ENCODE data around the gene FNDC10. TPM values are rescaled to one million over a fixed set of nuclear protein-coding genes. Genes with fewer than 3 reads are reported as not detected.
"Not testable (repeated sequence)": the region's sequence is repeated elsewhere in the genome, so short reads cannot be mapped to it uniquely, and the experiment has no call there.

Gene FNDC10
- total RNA-seq, result 2.9 TPM

GRCh38 chr1:1599935-1600860 is at the start of gene FNDC10:
FNDC10 (minus strand) TSS chr1:1600135; CDS start chr1:1600015, 120 bp downstream.
- no peak for FAIRE-seq
- peak; percentile 65 to 71 for DNase-seq (ENCODE audit: low spot score in 2 of 2)

GRCh38 chr1:1648265-1648664 is 48.3 kb upstream of the FNDC10 start:
- not testable (repeated sequence) for DNase-seq (ENCODE audit: low spot score in 2 of 2); FAIRE-seq

GRCh38 chr1:1647567-1648241 is 47.8 kb upstream of the FNDC10 start:
- FAIRE-seq; DNase-seq (ENCODE audit: low spot score in 2 of 2): not testable (repeated sequence)

- DNase-seq (ENCODE audit: low spot score in 2 of 2); FAIRE-seq: not testable (repeated sequence)
These were observed 46.4 kb upstream of the FNDC10 start for GRCh38 chr1:1646326-1646725.

- not testable (repeated sequence) for FAIRE-seq; DNase-seq (ENCODE audit: low spot score in 2 of 2)
These were observed 41.0 kb upstream of the FNDC10 start for GRCh38 chr1:1640711-1641461.

GRCh38 chr1:1640081-1640480 is 40.1 kb upstream of the FNDC10 start:
- not testable (repeated sequence) for FAIRE-seq; DNase-seq (ENCODE audit: low spot score in 2 of 2)

- not testable (repeated sequence) for FAIRE-seq; DNase-seq (ENCODE audit: low spot score in 2 of 2)
These were observed 39.4 kb upstream of the FNDC10 start for GRCh38 chr1:1639368-1639767.

- not testable (repeated sequence) for DNase-seq (ENCODE audit: low spot score in 2 of 2); FAIRE-seq
These were observed 38.6 kb upstream of the FNDC10 start for GRCh38 chr1:1638528-1638927.

- FAIRE-seq; DNase-seq (ENCODE audit: low spot score in 2 of 2): not testable (repeated sequence)
These were observed 37.5 kb upstream of the FNDC10 start for GRCh38 chr1:1637479-1637875.

GRCh38 chr1:1636621-1637478 is 36.9 kb upstream of the FNDC10 start:
- DNase-seq (ENCODE audit: low spot score in 2 of 2); FAIRE-seq: not testable (repeated sequence)

GRCh38 chr1:1634613-1635012 is 34.7 kb upstream of the FNDC10 start:
- FAIRE-seq; DNase-seq (ENCODE audit: low spot score in 2 of 2): not testable (repeated sequence)

GRCh38 chr1:1633409-1633808 is 33.5 kb upstream of the FNDC10 start:
- not testable (repeated sequence) for FAIRE-seq; DNase-seq (ENCODE audit: low spot score in 2 of 2)

- DNase-seq (ENCODE audit: low spot score in 2 of 2), result no peak
- no peak for FAIRE-seq
These were observed 32.0 kb upstream of the FNDC10 start, which contains the start of gene MMP23B for GRCh38 chr1:1631782-1632420. MMP23B (plus strand) TSS chr1:1632173; CDS start chr1:1632219, 46 bp downstream.

GRCh38 chr1:1630965-1631781 is 31.2 kb upstream of the FNDC10 start:
- FAIRE-seq (no peak), DNase-seq (ENCODE audit: low spot score in 2 of 2) (peak; percentile 82 to 83)

- no peak for FAIRE-seq
These were observed 30.4 kb upstream of the FNDC10 start for GRCh38 chr1:1630191-1630964.

GRCh38 chr1:1629430-1630190 is 29.7 kb upstream of the FNDC10 start:
- no peak for DNase-seq (ENCODE audit: low spot score in 2 of 2)
- no peak for FAIRE-seq

More at GRCh38 chr1:1630191-1630964, 30.4 kb upstream of the FNDC10 start:
- peak; percentile 75 to 84 for DNase-seq (ENCODE audit: low spot score in 2 of 2)

All from frontal cortex (tissue), 4 donors.